Measurements from ENCODE around the gene CDKN1C. TPM values are rescaled to one million over a fixed set of nuclear protein-coding genes. Genes with fewer than 3 reads are reported as not detected.
"Not testable (repeated sequence)": the region's sequence is repeated elsewhere in the genome, so short reads cannot be mapped to it uniquely, and the experiment has no call there.

The CDKN1C gene
- total RNA-seq, 1 donor from 2014 or later: 18.1 TPM

- H3K9me3 ChIP-seq: no peaks in the 10 kb centered on the region
- DNase-seq (ENCODE audit: low spot score in 2 of 2): no peak
- peak overlapping the region; percentile 10 to 39 for H3K4me3 ChIP-seq
- H3K27ac ChIP-seq: no peak overlapping the region
- intact Hi-C loops (cut with DNase I): no loop called here
- no peaks in the 10 kb centered on the region for H3K27me3 ChIP-seq
- peaks cover 0 to 7% of the 10 kb centered on the region in 2 donors for H3K4me1 ChIP-seq
- no peaks in the 10 kb centered on the region for H3K36me3 ChIP-seq
- TF ChIP-seq CTCF (IDR thresholded peaks at IDR 0.05): no peak
Observed at GRCh38 chr11:2909133-2909902, 23.7 kb upstream of the CDKN1C start.

- Histone ChIP-seq H3K4me1 (peaks cover 0 to 9% of the 10 kb centered on the region in 2 donors), H3K4me3 (no peak overlapping the region), H3K9me3 (no peaks in the 10 kb centered on the region), H3K27ac (no peak overlapping the region), H3K36me3 (no peaks in the 10 kb centered on the region), H3K27me3 (no peaks in the 10 kb centered on the region)
- intact Hi-C loops (cut with DNase I): no loop called here
- no peak for DNase-seq (ENCODE audit: low spot score in 2 of 2)
- TF ChIP-seq CTCF (IDR thresholded peaks at IDR 0.05): no peak
Observed at GRCh38 chr11:2908130-2908529, 22.6 kb upstream of the CDKN1C start.

GRCh38 chr11:2905299-2905698 lies 19.7 kb upstream of the CDKN1C start:
- H3K4me1 ChIP-seq: peaks cover 0 to 24% of the 10 kb centered on the region in 2 donors
- H3K36me3 ChIP-seq; H3K27ac ChIP-seq; H3K4me3 ChIP-seq; H3K9me3 ChIP-seq; H3K27me3 ChIP-seq; intact Hi-C loops (cut with DNase I); DNase-seq (ENCODE audit: low spot score in 2 of 2): not testable (repeated sequence)

GRCh38 chr11:2904153-2905052 lies 18.8 kb upstream of the CDKN1C start:
- no peak for DNase-seq (ENCODE audit: low spot score in 2 of 2)
- Histone ChIP-seq H3K36me3 (no peaks in the 10 kb centered on the region), H3K27ac (no peak overlapping the region), H3K27me3 (no peaks in the 10 kb centered on the region), H3K4me3 (no peak overlapping the region), H3K9me3 (no peaks in the 10 kb centered on the region), H3K4me1 (peaks cover 0 to 20% of the 10 kb centered on the region in 2 donors)
- intact Hi-C loops (cut with DNase I): no loop called here
- TF ChIP-seq CTCF (IDR thresholded peaks at IDR 0.05): no peak

- H3K27me3 ChIP-seq: no peaks in the 10 kb centered on the region
- intact Hi-C loops (cut with DNase I): loop anchor here (2.0 kb wide), 1 partner anchor 25 kb away; the partner anchor contains the start of gene PHLDA2
- no peaks in the 10 kb centered on the region for H3K9me3 ChIP-seq
- no peak overlapping the region for H3K27ac ChIP-seq
- peaks cover 0 to 17% of the 10 kb centered on the region in 2 donors for H3K4me1 ChIP-seq
- no peak overlapping the region for H3K4me3 ChIP-seq
- no peak for TF ChIP-seq CTCF (IDR thresholded peaks at IDR 0.05)
- no peak for DNase-seq (ENCODE audit: low spot score in 2 of 2)
- no peaks in the 10 kb centered on the region for H3K36me3 ChIP-seq
Observed at GRCh38 chr11:2903672-2904011, 18.1 kb upstream of the CDKN1C start.
